ENCODE data around the gene GNB5.
"Not testable (repeated sequence)": the region's sequence is repeated elsewhere in the genome, so short reads cannot be mapped to it uniquely, and the experiment has no call there.

Gene GNB5

GRCh38 chr15:52086011-52086786 lies 105.0 kb downstream of the GNB5 start:
- DNase-seq = no peak

- no peak for DNase-seq
Measured at GRCh38 chr15:52085299-52085698, 105.9 kb downstream of the GNB5 start.

GRCh38 chr15:52083603-52084002 lies 107.6 kb downstream of the GNB5 start:
- DNase-seq = no peak

- not testable (repeated sequence) for DNase-seq
Measured at GRCh38 chr15:52083037-52083359, 108.2 kb downstream of the GNB5 start.

- DNase-seq = no peak
Measured at GRCh38 chr15:52082197-52083036, 108.8 kb downstream of the GNB5 start.

GRCh38 chr15:52080706-52081392 lies 110.3 kb downstream of the GNB5 start:
- DNase-seq = no peak

- DNase-seq = no peak
Measured at GRCh38 chr15:52080031-52080430, 111.2 kb downstream of the GNB5 start.

- DNase-seq = peak; percentile 87
Measured at GRCh38 chr15:52078876-52079700, 112.1 kb downstream of the GNB5 start.

GRCh38 chr15:52078197-52078875 lies 112.9 kb downstream of the GNB5 start:
- no peak for DNase-seq

- DNase-seq = no peak
Measured at GRCh38 chr15:52076889-52077781, 114.1 kb downstream of the GNB5 start.

GRCh38 chr15:52071570-52071969 lies 119.6 kb downstream of the GNB5 start:
- DNase-seq = no peak

- DNase-seq = no peak
Measured at GRCh38 chr15:52069559-52069958, 121.6 kb downstream of the GNB5 start.

- DNase-seq = no peak
Measured at GRCh38 chr15:52068004-52068615, 123.1 kb downstream of the GNB5 start.

- DNase-seq = no peak
Measured at GRCh38 chr15:52067545-52067926, 123.7 kb downstream of the GNB5 start.

- DNase-seq = no peak
Measured at GRCh38 chr15:52066842-52067544, 124.2 kb downstream of the GNB5 start.
